GM12874 (cell line): ENCODE data around the gene MFAP3L.

Source experiments
- CTCF ChIP-seq: IDR thresholded peaks from 2 replicates; pipeline ENCODE4 v1.5.1; 2011; ENCODE audit warnings: low read depth, mild to moderate bottlenecking, control low read depth, low read length, moderate library complexity; ENCODE audit not compliant: insufficient read depth

The MFAP3L gene

GRCh38 chr4:170017252-170017651, 8.9 kb downstream of the MFAP3L start:
- TF ChIP-seq CTCF: no peak

DNA sequence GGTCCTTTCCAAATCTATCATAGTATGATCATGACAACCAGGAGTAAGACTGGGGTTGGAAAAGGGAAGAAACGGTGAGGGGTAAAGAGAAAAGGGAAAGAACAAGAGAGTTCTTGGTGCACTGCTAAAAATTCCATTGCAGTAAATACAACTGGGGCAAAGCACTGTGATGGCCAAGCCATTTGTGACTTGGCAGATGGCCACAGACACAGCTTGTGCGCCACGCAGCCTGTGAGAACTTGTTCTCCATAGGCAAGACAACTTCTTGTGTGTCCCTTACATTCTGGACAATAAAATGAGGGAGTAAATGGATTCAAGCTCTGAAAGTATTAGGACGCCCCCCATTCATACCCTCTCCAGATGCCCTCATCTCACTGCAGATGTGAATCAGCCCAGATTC, 10.9 kb downstream of the MFAP3L start:
- TF ChIP-seq CTCF: no peak

GRCh38 chr4:170014359-170015011, 11.7 kb downstream of the MFAP3L start:
- TF ChIP-seq CTCF: no peak

- no peak for TF ChIP-seq CTCF
These were observed 13.6 kb downstream of the MFAP3L start for GRCh38 chr4:170012629-170012958.

DNA sequence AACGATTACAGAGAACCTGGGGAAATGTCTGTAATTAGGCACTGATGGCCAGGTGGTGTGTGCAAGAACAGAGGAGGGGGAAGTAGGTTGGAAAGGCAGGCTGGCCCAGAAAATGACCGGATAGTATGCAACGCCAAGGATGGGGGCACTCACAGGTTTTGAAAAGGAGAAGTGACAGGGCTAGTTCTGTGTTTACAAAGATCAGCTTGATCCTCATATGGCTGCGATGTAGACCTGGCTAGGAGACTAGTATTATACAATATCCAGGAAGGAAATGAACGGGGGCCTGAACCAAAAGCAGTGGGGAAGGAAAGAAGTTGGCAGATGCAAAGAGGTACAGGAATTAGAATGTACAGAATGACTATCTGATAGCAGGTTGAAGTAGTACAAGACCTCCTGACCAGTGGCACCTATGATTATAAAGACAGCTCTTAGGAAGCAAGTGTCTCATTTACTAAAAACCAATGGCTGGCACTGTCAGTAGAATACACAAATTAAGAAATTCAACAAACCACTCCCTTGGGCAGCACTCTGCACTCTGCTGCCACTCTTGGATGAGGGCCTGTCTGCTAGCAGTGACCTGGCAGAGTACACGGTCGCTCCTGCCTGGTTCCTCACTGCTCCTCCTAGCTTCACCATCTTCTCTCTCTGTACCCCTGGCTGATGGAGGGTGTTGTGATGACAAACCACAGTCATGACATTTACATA, 14.1 kb downstream of the MFAP3L start:
- TF ChIP-seq CTCF: no peak

DNA sequence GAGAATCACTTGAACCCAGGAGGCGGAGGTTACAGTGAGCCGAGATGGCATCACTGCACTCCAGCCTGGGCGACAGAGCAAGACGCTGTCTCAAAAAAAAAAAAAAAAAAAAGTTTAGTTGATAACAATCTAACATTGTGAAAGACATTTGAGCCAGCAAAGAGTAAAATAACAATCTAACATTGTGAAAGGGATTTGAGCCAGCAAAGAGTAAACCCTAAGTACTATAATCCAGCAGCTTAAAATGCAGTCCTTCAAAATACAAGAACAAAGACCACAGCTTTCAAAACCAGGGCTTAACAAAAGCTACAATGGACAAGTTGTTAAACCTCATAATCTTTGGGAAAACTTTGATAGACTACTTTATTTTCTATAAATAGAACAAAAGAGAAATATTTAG, 16.9 kb downstream of the MFAP3L start:
- TF ChIP-seq CTCF: no peak

GRCh38 chr4:170008801-170009200, 17.4 kb downstream of the MFAP3L start:
- TF ChIP-seq CTCF: no peak
